NT2/D1 (cell line): Measurements from ENCODE around the gene ARHGAP42.

ENCODE experiments used
- SUZ12 ChIP-seq: IDR thresholded peaks from 2 replicates; pipeline ENCODE4 v1.6.1; 2011; ENCODE audit not compliant: insufficient read length, insufficient read depth; ENCODE audit errors: extremely low read depth
- YY1 ChIP-seq: IDR thresholded peaks from 2 replicates; pipeline ENCODE4 v1.6.1; 2011; ENCODE audit not compliant: insufficient read length, insufficient read depth
- ZNF274 ChIP-seq: IDR thresholded peaks from 2 replicates; pipeline ENCODE4 v1.6.1; 2011; ENCODE audit warnings: mild to moderate bottlenecking, low read depth, low read length

DNA sequence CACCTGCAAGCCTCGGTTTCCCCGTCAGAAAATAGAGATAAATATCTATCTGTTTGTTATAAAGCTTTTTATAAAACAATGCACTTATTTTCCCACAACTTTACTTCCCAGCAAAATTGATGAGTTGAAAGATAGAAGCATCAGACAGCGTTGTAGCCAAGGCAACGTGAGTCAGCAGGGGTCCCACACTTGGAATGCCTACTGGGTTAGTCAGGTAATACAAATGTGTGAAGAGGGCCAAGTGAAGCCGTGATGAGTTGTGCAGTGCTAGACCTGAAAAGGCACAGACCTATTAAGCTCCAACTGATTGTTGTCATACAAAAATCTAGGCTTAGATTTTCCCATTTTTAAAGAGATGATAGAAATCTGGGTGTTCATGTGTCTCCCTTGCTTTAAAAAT is 323.8 kb downstream of the ARHGAP42 start:
- TF ChIP-seq ZNF274 (no peak), YY1 (no peak), SUZ12 (no peak)
